Gastroesophageal sphincter (tissue), 4 donors: Measurements from ENCODE around the gene MMP14. TPM values are rescaled to one million over a fixed set of nuclear protein-coding genes. Genes with fewer than 3 reads are reported as not detected.

Source experiments
- ATAC-seq: fragments of 150-250 bp; one replicate; pipeline ENCODE4 v1.9.1; 2016; ENCODE audit warnings: mild to moderate bottlenecking, moderate library complexity
- H3K27ac ChIP-seq, 4 donors: fragments of 200-600 bp; sonication (generic) in 3 of 4; 1 replicate in 3 of 4; 2 replicates in 1 of 4; pipeline ENCODE4 v1.5.1; 2016 to 2019
- H3K27me3 ChIP-seq: fragments of 200-600 bp; sonication (generic); one replicate; pipeline ENCODE4 v1.5.1; 2019
- H3K36me3 ChIP-seq, 2 donors: fragments of 200-600 bp; sonication (generic); one replicate each; pipeline ENCODE4 v1.5.1; 2019; ENCODE audit warnings: control low read depth in 1 of 2
- H3K4me1 ChIP-seq, 3 donors: fragments of 200-600 bp; sonication (generic); 1 replicate in 2 of 3; 2 replicates in 1 of 3; pipeline ENCODE4 v1.5.1; 2016 to 2019; ENCODE audit warnings: control low read depth in 2 of 3
- H3K4me3 ChIP-seq, 2 donors: fragments of 200-600 bp; sonication (generic); one replicate each; pipeline ENCODE4 v1.5.1; 2019; ENCODE audit warnings: mild to moderate bottlenecking in 1 of 2, moderate library complexity in 1 of 2
- H3K9me3 ChIP-seq, 3 donors: fragments of 200-600 bp; sonication (generic); one replicate each; pipeline ENCODE4 v1.5.1; 2017 to 2019; ENCODE audit warnings: control low read depth in 2 of 3
- EP300 ChIP-seq: sonication (generic); formaldehyde crosslinking; IDR thresholded peaks from one replicate; pipeline ENCODE4 v1.6.1; 2017; ENCODE audit warnings: antibody characterized with exemption, mild to moderate bottlenecking
- POLR2A ChIP-seq, 2 donors: fragments of 450-650 bp; IDR thresholded peaks; one replicate each; pipeline ENCODE4 v1.6.1; 2017; ENCODE audit warnings: antibody characterized with exemption in 2 of 2, mild to moderate bottlenecking in 2 of 2, moderate library complexity in 1 of 2
- POLR2AphosphoS5 ChIP-seq: sonication (generic); formaldehyde crosslinking; IDR thresholded peaks from one replicate; pipeline ENCODE4 v1.6.1; 2017; ENCODE audit warnings: antibody characterized with exemption
- WGBS, 2 donors: methylation state at CpG; one replicate each; pipeline ENCODE4 v1.1.5; 2018; ENCODE audit warnings: low coverage in 1 of 2; 5-methylcytosine and 5-hydroxymethylcytosine counted together
- total RNA-seq, 4 donors: library from RNA; depleted of rRNA; stranded (reverse); fragments of >200 nt; gene quantifications; one replicate each; pipeline ENCODE4 v1.1.0, GENCODE V29; 2016
- TF ChIP-seq, protein P1 (sequence below), 4 experiments: fragments of 200-600 bp in 2 of 4; fragments of 450-650 bp in 2 of 4; sonication (generic) in 1 of 4; IDR thresholded peaks; one replicate each; pipeline ENCODE4 v1.5.1; 2017 to 2019; ENCODE audit warnings: antibody characterized with exemption in 4 of 4, mild to moderate bottlenecking in 2 of 4, moderate library complexity in 2 of 4

The MMP14 gene
- total RNA-seq, 4 donors from 2014 or later, result 114 to 127 (median 123) TPM

- H3K4me3 ChIP-seq, result peak overlapping the region in 1 of 2 donors; percentile 52
- peak overlapping the region in 1 of 4 donors; percentile 49 for H3K27ac ChIP-seq
- WGBS, 2 donors, result 86 to 97% methylated on average over 11 to 15 of the region's 21 CpGs
Measured at GRCh38 chr14:22885975-22886374, 49.6 kb downstream of the MMP14 start.

GRCh38 chr14:22886500-22887259 is 50.3 kb downstream of the MMP14 start:
- WGBS, 2 donors, result 0% methylated on average over 3 to 8 of the region's 77 CpGs
- ATAC-seq, result peak; percentile 80
- no peaks in the 10 kb centered on the region for H3K36me3 ChIP-seq
- H3K9me3 ChIP-seq, result no peaks in the 10 kb centered on the region
- no peaks in the 10 kb centered on the region for H3K27me3 ChIP-seq
- H3K4me3 ChIP-seq, result peak overlapping the region; percentile 50 to 52
- H3K4me1 ChIP-seq, result peaks cover 0 to 41% (median 11%) of the 10 kb centered on the region in 3 donors
- TF ChIP-seq, protein P1, sequence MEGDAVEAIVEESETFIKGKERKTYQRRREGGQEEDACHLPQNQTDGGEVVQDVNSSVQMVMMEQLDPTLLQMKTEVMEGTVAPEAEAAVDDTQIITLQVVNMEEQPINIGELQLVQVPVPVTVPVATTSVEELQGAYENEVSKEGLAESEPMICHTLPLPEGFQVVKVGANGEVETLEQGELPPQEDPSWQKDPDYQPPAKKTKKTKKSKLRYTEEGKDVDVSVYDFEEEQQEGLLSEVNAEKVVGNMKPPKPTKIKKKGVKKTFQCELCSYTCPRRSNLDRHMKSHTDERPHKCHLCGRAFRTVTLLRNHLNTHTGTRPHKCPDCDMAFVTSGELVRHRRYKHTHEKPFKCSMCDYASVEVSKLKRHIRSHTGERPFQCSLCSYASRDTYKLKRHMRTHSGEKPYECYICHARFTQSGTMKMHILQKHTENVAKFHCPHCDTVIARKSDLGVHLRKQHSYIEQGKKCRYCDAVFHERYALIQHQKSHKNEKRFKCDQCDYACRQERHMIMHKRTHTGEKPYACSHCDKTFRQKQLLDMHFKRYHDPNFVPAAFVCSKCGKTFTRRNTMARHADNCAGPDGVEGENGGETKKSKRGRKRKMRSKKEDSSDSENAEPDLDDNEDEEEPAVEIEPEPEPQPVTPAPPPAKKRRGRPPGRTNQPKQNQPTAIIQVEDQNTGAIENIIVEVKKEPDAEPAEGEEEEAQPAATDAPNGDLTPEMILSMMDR (IDR thresholded peaks at IDR 0.05), result peak in 2 of 4 experiments; percentile 6 to 17
- no peak for TF ChIP-seq EP300
- no peak for TF ChIP-seq POLR2AphosphoS5
- TF ChIP-seq POLR2A (IDR thresholded peaks at IDR 0.05), result peak in 1 of 2 donors; percentile 30
- peak overlapping the region in 3 of 4 donors; percentile 49 to 73 (median 56) for H3K27ac ChIP-seq

More at GRCh38 chr14:22885975-22886374, 49.6 kb downstream of the MMP14 start:
- TF ChIP-seq POLR2AphosphoS5, result no peak
- no peak for TF ChIP-seq EP300
- no peak for TF ChIP-seq POLR2A (IDR thresholded peaks at IDR 0.05)
- TF ChIP-seq, protein P1 (IDR thresholded peaks at IDR 0.05), result no peak
- peaks cover 0 to 41% (median 11%) of the 10 kb centered on the region in 3 donors for H3K4me1 ChIP-seq
- no peaks in the 10 kb centered on the region for H3K9me3 ChIP-seq
- ATAC-seq, result no peak
- H3K27me3 ChIP-seq, result no peaks in the 10 kb centered on the region
- H3K36me3 ChIP-seq, result no peaks in the 10 kb centered on the region

- Histone ChIP-seq H3K4me3 (peak overlapping the region; percentile 50 to 52), H3K27me3 (no peaks in the 10 kb centered on the region), H3K27ac (peak overlapping the region in 3 of 4 donors; percentile 49 to 73 (median 56)), H3K36me3 (no peaks in the 10 kb centered on the region), H3K9me3 (no peaks in the 10 kb centered on the region), H3K4me1 (peaks cover 0 to 36% (median 10%) of the 10 kb centered on the region in 3 donors)
- TF ChIP-seq POLR2A (IDR thresholded peaks at IDR 0.05) (no peak), POLR2AphosphoS5 (peak; percentile 11), EP300 (no peak)
- TF ChIP-seq, protein P1 (IDR thresholded peaks at IDR 0.05), result no peak
- WGBS, 2 donors, result 19 to 26% methylated on average over 9 to 11 of the region's 11 CpGs
- peak; percentile 71 for ATAC-seq
Measured at GRCh38 chr14:22887260-22887989, 51.0 kb downstream of the MMP14 start.

- H3K9me3 ChIP-seq, result no peaks in the 10 kb centered on the region
- peaks cover 0 to 3% of the 10 kb centered on the region in 2 donors for H3K36me3 ChIP-seq
- no peak for ATAC-seq
- WGBS, 2 donors, result 100% methylated on average over 2 of the region's 5 CpGs; no CpG with 5 or more reads in 1 of the 2 donors
- no peak overlapping the region for H3K27ac ChIP-seq
- H3K27me3 ChIP-seq, result no peaks in the 10 kb centered on the region
- H3K4me1 ChIP-seq, result peaks cover 0 to 30% (median 6%) of the 10 kb centered on the region in 3 donors
- TF ChIP-seq, protein P1 (IDR thresholded peaks at IDR 0.05), result no peak
- TF ChIP-seq POLR2A (IDR thresholded peaks at IDR 0.05), result no peak
- no peak for TF ChIP-seq POLR2AphosphoS5
- TF ChIP-seq EP300, result no peak
- no peak overlapping the region for H3K4me3 ChIP-seq
Measured at GRCh38 chr14:22887990-22888378, 51.6 kb downstream of the MMP14 start.
